ENCODE data around the gene RFLNA. TPM values are rescaled to one million over a fixed set of nuclear protein-coding genes. Genes with fewer than 3 reads are reported as not detected.

Gene RFLNA
- polyA plus RNA-seq, 1 donor (not counting 4 experiments of a cell fraction or from before 2014, with no cell fraction given) = 1.1 TPM

GRCh38 chr12:124334266-124334665 is 39.4 kb downstream of the RFLNA start:
- Histone ChIP-seq H3K4me2 (ENCODE audit: control insufficient read depth, extremely low read depth, insufficient read depth, low read depth, low read length) (no peak overlapping the region), H3K4me1 (ENCODE audit: control insufficient read depth, extremely low read depth, insufficient read depth, low read length) (no peaks in the 10 kb centered on the region), H3K9me1 (ENCODE audit: control insufficient read depth, extremely low read depth, insufficient read depth, low read length) (no peaks in the 10 kb centered on the region), H3K4me3 (ENCODE audit: control insufficient read depth in 2 of 3, extremely low read depth in 1 of 3, insufficient read depth in 2 of 3, low read depth in 1 of 3, low read length in 3 of 3) (no peak overlapping the region), H3K9ac (ENCODE audit: control insufficient read depth, extremely low read depth, insufficient read depth, low read length) (no peak overlapping the region), H3K27ac (ENCODE audit: control insufficient read depth, insufficient read depth, low read length) (no peak overlapping the region), H2AFZ (ENCODE audit: control insufficient read depth, low read length) (no peak overlapping the region), H4K20me1 (ENCODE audit: control insufficient read depth, extremely low read depth, insufficient read depth, low read length) (peaks cover 2% of the 10 kb centered on the region), H3K36me3 (ENCODE audit: control insufficient read depth in 2 of 2, extremely low read depth in 1 of 2, insufficient read depth in 2 of 2, low read length in 2 of 2) (peaks cover 31 to 35% of the 10 kb centered on the region in 2 experiments), H3K9me3 (ENCODE audit: control insufficient read depth, low read depth, low read length) (no peaks in the 10 kb centered on the region), H3K79me2 (ENCODE audit: control insufficient read depth, insufficient read depth, low read length) (no peaks in the 10 kb centered on the region), H3K27me3 (ENCODE audit: control insufficient read depth, extremely low read depth, insufficient read depth, low read length) (no peaks in the 10 kb centered on the region)
- DNase-seq (ENCODE audit: low read depth, low spot score) (no peak), FAIRE-seq (no peak)
- dilution Hi-C loops (cut with MboI; ENCODE audit: extremely low pct_ligation_motif_present, low sequenced_read_pairs) = no loop called here
- TF ChIP-seq CTCF (optimal IDR thresholded peaks at IDR 0.05 in 1 of 3, IDR thresholded peaks at IDR 0.05 in 1 of 3, conservative IDR thresholded peaks at IDR 0.05 in 1 of 3; ENCODE audit: extremely low read depth in 1 of 3, insufficient read depth in 2 of 3, low read length in 3 of 3) (no peak), EZH2 (IDR thresholded peaks at IDR 0.05; ENCODE audit: low read length) (no peak)

- Histone ChIP-seq H3K79me2 (ENCODE audit: control insufficient read depth, insufficient read depth, low read length) (no peaks in the 10 kb centered on the region), H3K4me1 (ENCODE audit: control insufficient read depth, extremely low read depth, insufficient read depth, low read length) (no peaks in the 10 kb centered on the region), H3K27me3 (ENCODE audit: control insufficient read depth, extremely low read depth, insufficient read depth, low read length) (no peaks in the 10 kb centered on the region), H2AFZ (ENCODE audit: control insufficient read depth, low read length) (no peak overlapping the region), H3K4me3 (ENCODE audit: control insufficient read depth in 2 of 3, extremely low read depth in 1 of 3, insufficient read depth in 2 of 3, low read depth in 1 of 3, low read length in 3 of 3) (no peak overlapping the region), H4K20me1 (ENCODE audit: control insufficient read depth, extremely low read depth, insufficient read depth, low read length) (peaks cover 2% of the 10 kb centered on the region), H3K4me2 (ENCODE audit: control insufficient read depth, extremely low read depth, insufficient read depth, low read depth, low read length) (no peak overlapping the region), H3K9me1 (ENCODE audit: control insufficient read depth, extremely low read depth, insufficient read depth, low read length) (no peaks in the 10 kb centered on the region), H3K9ac (ENCODE audit: control insufficient read depth, extremely low read depth, insufficient read depth, low read length) (no peak overlapping the region), H3K27ac (ENCODE audit: control insufficient read depth, insufficient read depth, low read length) (no peak overlapping the region), H3K9me3 (ENCODE audit: control insufficient read depth, low read depth, low read length) (no peaks in the 10 kb centered on the region), H3K36me3 (ENCODE audit: control insufficient read depth in 2 of 2, extremely low read depth in 1 of 2, insufficient read depth in 2 of 2, low read length in 2 of 2) (peaks cover 27 to 36% of the 10 kb centered on the region in 2 experiments)
- no peak for FAIRE-seq
- dilution Hi-C loops (cut with MboI; ENCODE audit: extremely low pct_ligation_motif_present, low sequenced_read_pairs) = no loop called here
- TF ChIP-seq EZH2 (IDR thresholded peaks at IDR 0.05; ENCODE audit: low read length) (no peak), CTCF (optimal IDR thresholded peaks at IDR 0.05 in 1 of 3, IDR thresholded peaks at IDR 0.05 in 1 of 3, conservative IDR thresholded peaks at IDR 0.05 in 1 of 3; ENCODE audit: extremely low read depth in 1 of 3, insufficient read depth in 2 of 3, low read length in 3 of 3) (no peak)
- DNase-seq (ENCODE audit: low read depth, low spot score) = no peak
These were observed 40.1 kb downstream of the RFLNA start for GRCh38 chr12:124334976-124335375.
